Measurements from ENCODE around the gene CDK17. TPM values are rescaled to one million over a fixed set of nuclear protein-coding genes. Genes with fewer than 3 reads are reported as not detected.
"Not testable (repeated sequence)": the region's sequence is repeated elsewhere in the genome, so short reads cannot be mapped to it uniquely, and the experiment has no call there.

CDK17 gene
- total RNA-seq, 1 experiment from 2014 or later, result 23.9 TPM

DNA sequence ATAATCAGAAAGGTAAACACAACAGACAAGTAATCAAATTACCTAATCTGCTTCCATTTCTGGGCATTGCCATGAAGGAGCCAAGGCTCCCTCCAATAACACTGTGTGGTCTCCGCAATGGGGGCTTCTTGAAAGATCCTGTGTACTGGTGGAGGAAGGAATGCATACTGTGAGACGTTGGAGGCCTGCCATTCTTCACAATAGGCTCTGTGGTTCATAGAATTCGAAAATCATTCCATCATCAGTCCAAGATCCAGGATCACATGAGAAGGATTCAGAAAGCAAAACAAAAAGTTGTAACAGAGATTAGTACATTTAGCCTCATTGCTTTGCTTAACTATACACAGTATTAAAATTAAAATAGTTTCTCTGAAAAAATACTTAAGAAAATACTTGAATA, 76.3 kb downstream of the CDK17 start:
- no TSS peak for BruUV-seq (replicated peaks)
- TF ChIP-seq EZH2 (IDR thresholded peaks at IDR 0.05; ENCODE audit: low read length, unreplicated experiment) (no peak), EZH2phosphoT487 (IDR thresholded peaks at IDR 0.05; ENCODE audit: borderline replicate concordance, low read length) (no peak)
- TF ChIP-seq, protein P1, sequence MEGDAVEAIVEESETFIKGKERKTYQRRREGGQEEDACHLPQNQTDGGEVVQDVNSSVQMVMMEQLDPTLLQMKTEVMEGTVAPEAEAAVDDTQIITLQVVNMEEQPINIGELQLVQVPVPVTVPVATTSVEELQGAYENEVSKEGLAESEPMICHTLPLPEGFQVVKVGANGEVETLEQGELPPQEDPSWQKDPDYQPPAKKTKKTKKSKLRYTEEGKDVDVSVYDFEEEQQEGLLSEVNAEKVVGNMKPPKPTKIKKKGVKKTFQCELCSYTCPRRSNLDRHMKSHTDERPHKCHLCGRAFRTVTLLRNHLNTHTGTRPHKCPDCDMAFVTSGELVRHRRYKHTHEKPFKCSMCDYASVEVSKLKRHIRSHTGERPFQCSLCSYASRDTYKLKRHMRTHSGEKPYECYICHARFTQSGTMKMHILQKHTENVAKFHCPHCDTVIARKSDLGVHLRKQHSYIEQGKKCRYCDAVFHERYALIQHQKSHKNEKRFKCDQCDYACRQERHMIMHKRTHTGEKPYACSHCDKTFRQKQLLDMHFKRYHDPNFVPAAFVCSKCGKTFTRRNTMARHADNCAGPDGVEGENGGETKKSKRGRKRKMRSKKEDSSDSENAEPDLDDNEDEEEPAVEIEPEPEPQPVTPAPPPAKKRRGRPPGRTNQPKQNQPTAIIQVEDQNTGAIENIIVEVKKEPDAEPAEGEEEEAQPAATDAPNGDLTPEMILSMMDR (conservative IDR thresholded peaks at IDR 0.05; ENCODE audit: low read depth, low read length), result no peak
- ChIA-PET POLR2A (ENCODE audit: unreplicated experiment) (no interaction called here), CTCF (no interaction called here)
- Histone ChIP-seq H3K36me3 (ENCODE audit: low read depth, low read length) (peaks cover 6% of the 10 kb centered on the region), H3K9ac (ENCODE audit: low read length) (no peak overlapping the region), H3K4me1 (ENCODE audit: insufficient read depth, low read length) (no peaks in the 10 kb centered on the region), H3K27ac (ENCODE audit: low read length) (no peak overlapping the region), H3K9me3 (ENCODE audit: low read length) (no peaks in the 10 kb centered on the region), H4K20me1 (ENCODE audit: low read length) (peaks cover 4% of the 10 kb centered on the region; the same call in 1 of the 2 replicates), H2AFZ (ENCODE audit: low read length) (no peak overlapping the region), H3K79me2 (ENCODE audit: low read length) (peaks cover 12% of the 10 kb centered on the region), H3K4me3 (ENCODE audit: low read length) (no peak overlapping the region), H3F3A (ENCODE audit: low read length, unreplicated experiment) (no peaks in the 10 kb centered on the region), H3K4me2 (ENCODE audit: low read length) (no peak overlapping the region), H3K27me3 (ENCODE audit: low read length) (no peaks in the 10 kb centered on the region), H3K9me2 (replicated peaks; ENCODE audit: low read length) (no peaks in the 10 kb centered on the region)
- DNase-seq (no peak), ATAC-seq (no peak)
- intact Hi-C loops (cut with micrococcal nuclease), result no loop called here

DNA sequence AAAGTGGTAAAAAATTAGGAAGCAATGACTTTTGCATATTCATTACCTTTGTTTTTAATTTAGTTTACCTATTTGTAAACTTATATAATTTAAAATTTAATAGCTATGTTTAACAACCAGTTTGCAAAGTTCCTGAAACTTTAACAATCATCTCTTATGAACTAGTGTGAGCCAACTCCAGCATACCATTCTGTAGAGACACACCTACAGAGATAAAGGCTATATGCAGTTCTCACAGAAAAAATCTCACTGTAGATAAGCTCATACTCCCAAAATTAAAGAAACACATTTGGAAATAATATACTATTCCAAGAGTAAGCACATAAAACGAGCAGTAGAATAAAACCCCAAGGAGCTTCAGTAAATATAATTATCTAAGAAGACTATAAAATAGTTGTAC, 77.5 kb downstream of the CDK17 start:
- intact Hi-C loops (cut with micrococcal nuclease), result no loop called here
- Histone ChIP-seq H3K36me3 (ENCODE audit: low read depth, low read length) (peaks cover 6% of the 10 kb centered on the region), H4K20me1 (ENCODE audit: low read length) (peaks cover 4% of the 10 kb centered on the region; the same call in 1 of the 2 replicates), H3K9me2 (replicated peaks; ENCODE audit: low read length) (no peaks in the 10 kb centered on the region), H3F3A (ENCODE audit: low read length, unreplicated experiment) (no peaks in the 10 kb centered on the region), H3K9me3 (ENCODE audit: low read length) (no peaks in the 10 kb centered on the region), H3K4me3 (ENCODE audit: low read length) (no peak overlapping the region), H3K9ac (ENCODE audit: low read length) (no peak overlapping the region), H3K79me2 (ENCODE audit: low read length) (peaks cover 12% of the 10 kb centered on the region), H3K4me2 (ENCODE audit: low read length) (no peak overlapping the region), H3K4me1 (ENCODE audit: insufficient read depth, low read length) (no peaks in the 10 kb centered on the region), H3K27ac (ENCODE audit: low read length) (no peak overlapping the region), H3K27me3 (ENCODE audit: low read length) (no peaks in the 10 kb centered on the region), H2AFZ (ENCODE audit: low read length) (no peak overlapping the region)
- no peak for DNase-seq
- TF ChIP-seq EZH2 (IDR thresholded peaks at IDR 0.05; ENCODE audit: low read length, unreplicated experiment), result no peak
- no peak for TF ChIP-seq EZH2phosphoT487 (IDR thresholded peaks at IDR 0.05; ENCODE audit: borderline replicate concordance, low read length)
- TF ChIP-seq, protein P1 (conservative IDR thresholded peaks at IDR 0.05; ENCODE audit: low read depth, low read length), result no peak
- BruUV-seq (replicated peaks), result no TSS peak
- no peak for ATAC-seq
- POLR2A ChIA-PET (ENCODE audit: unreplicated experiment), result no interaction called here
- CTCF ChIA-PET, result no interaction called here

DNA sequence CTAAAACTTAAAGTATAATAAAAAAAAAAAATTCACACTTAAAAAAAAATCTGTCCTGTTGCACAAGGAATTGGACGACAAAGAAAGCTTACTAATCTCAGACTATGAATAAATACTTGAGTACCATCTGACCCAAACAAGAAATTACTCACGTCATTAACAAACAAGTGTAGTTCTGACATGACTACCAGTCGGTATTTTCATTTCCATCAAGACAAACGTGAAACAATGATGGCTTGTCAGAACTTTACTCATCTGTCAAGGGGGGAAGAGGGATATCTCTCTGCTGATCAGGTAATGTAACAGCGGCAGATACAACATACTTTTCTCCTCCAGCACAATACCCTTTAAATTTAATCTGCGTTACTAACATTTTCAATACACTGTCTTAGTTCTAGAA, 78.3 kb downstream of the CDK17 start:
- ATAC-seq (no peak), DNase-seq (no peak)
- no peaks in the 10 kb centered on the region for H3F3A ChIP-seq (ENCODE audit: low read length, unreplicated experiment)
- H3K4me1 ChIP-seq (ENCODE audit: insufficient read depth, low read length), result no peaks in the 10 kb centered on the region
- POLR2A ChIA-PET (ENCODE audit: unreplicated experiment), result no interaction called here
- no peak overlapping the region for H3K9ac ChIP-seq (ENCODE audit: low read length)
- TF ChIP-seq, protein P1 (conservative IDR thresholded peaks at IDR 0.05; ENCODE audit: low read depth, low read length), result no peak
- TF ChIP-seq EZH2phosphoT487 (IDR thresholded peaks at IDR 0.05; ENCODE audit: borderline replicate concordance, low read length), result no peak
- TF ChIP-seq EZH2 (IDR thresholded peaks at IDR 0.05; ENCODE audit: low read length, unreplicated experiment), result no peak
- no peaks in the 10 kb centered on the region for H3K9me2 ChIP-seq (replicated peaks; ENCODE audit: low read length)
- no peak overlapping the region for H3K4me3 ChIP-seq (ENCODE audit: low read length)
- H2AFZ ChIP-seq (ENCODE audit: low read length), result no peak overlapping the region
- H4K20me1 ChIP-seq (ENCODE audit: low read length), result peaks cover 4% of the 10 kb centered on the region; the same call in 1 of the 2 replicates
- no peak overlapping the region for H3K27ac ChIP-seq (ENCODE audit: low read length)
- no peak overlapping the region for H3K4me2 ChIP-seq (ENCODE audit: low read length)
- intact Hi-C loops (cut with micrococcal nuclease), result no loop called here
- no peaks in the 10 kb centered on the region for H3K27me3 ChIP-seq (ENCODE audit: low read length)
- BruUV-seq (replicated peaks), result no TSS peak
- peaks cover 6% of the 10 kb centered on the region for H3K36me3 ChIP-seq (ENCODE audit: low read depth, low read length)
- H3K79me2 ChIP-seq (ENCODE audit: low read length), result peaks cover 12% of the 10 kb centered on the region
- H3K9me3 ChIP-seq (ENCODE audit: low read length), result no peaks in the 10 kb centered on the region
- CTCF ChIA-PET, result no interaction called here

DNA sequence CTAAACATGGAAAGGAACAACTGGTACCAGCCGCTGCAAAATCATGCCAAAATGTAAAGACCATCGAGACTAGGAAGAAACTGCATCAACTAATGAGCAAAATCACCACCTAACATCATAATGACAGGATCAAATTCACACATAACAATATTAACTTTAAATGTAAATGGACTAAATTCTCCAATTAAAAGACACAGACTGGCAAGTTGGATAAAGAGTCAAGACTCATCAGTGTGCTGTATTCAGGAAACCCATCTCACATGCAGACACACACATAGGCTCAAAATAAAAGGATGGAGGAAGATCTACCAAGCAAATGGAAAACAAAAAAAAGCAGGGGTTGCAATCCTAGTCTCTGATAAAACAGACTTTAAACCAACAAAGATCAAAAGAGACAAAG, 82.4 kb downstream of the CDK17 start:
- H3K9me3 ChIP-seq (ENCODE audit: low read length); H2AFZ ChIP-seq (ENCODE audit: low read length); POLR2A ChIA-PET (ENCODE audit: unreplicated experiment); H3K4me1 ChIP-seq (ENCODE audit: insufficient read depth, low read length); H4K20me1 ChIP-seq (ENCODE audit: low read length); H3K4me3 ChIP-seq (ENCODE audit: low read length); H3K27me3 ChIP-seq (ENCODE audit: low read length); H3K9ac ChIP-seq (ENCODE audit: low read length); H3K27ac ChIP-seq (ENCODE audit: low read length); BruUV-seq (replicated peaks); H3K9me2 ChIP-seq (replicated peaks; ENCODE audit: low read length); H3K36me3 ChIP-seq (ENCODE audit: low read depth, low read length); H3K4me2 ChIP-seq (ENCODE audit: low read length); H3F3A ChIP-seq (ENCODE audit: low read length, unreplicated experiment); intact Hi-C loops (cut with micrococcal nuclease); DNase-seq; CTCF ChIA-PET; ATAC-seq: not testable (repeated sequence)
- H3K79me2 ChIP-seq (ENCODE audit: low read length), result peaks cover 25% of the 10 kb centered on the region

Measured in PC-3 (cell line).